Coronary artery (tissue), 2 donors: ENCODE results near the gene SAMD9.

Experiments
- DNase-seq: peaks from one replicate; pipeline ENCODE4 v3.0.0-alpha.2; 2017; ENCODE audit warnings: low spot score
- H3K27ac ChIP-seq, 2 donors: fragments of 200-600 bp; sonication (generic); one replicate each; pipeline ENCODE4 v1.5.1; 2016 to 2019
- H3K4me3 ChIP-seq: fragments of 200-600 bp; sonication (generic); 2 replicates; pipeline ENCODE4 v1.5.1; 2016; ENCODE audit warnings: mild to moderate bottlenecking, moderate library complexity
- CTCF ChIP-seq: fragments of 200-600 bp; sonication (generic); IDR thresholded peaks from one replicate; pipeline ENCODE4 v1.5.1; 2019; ENCODE audit warnings: antibody characterized with exemption

The SAMD9 gene

DNA sequence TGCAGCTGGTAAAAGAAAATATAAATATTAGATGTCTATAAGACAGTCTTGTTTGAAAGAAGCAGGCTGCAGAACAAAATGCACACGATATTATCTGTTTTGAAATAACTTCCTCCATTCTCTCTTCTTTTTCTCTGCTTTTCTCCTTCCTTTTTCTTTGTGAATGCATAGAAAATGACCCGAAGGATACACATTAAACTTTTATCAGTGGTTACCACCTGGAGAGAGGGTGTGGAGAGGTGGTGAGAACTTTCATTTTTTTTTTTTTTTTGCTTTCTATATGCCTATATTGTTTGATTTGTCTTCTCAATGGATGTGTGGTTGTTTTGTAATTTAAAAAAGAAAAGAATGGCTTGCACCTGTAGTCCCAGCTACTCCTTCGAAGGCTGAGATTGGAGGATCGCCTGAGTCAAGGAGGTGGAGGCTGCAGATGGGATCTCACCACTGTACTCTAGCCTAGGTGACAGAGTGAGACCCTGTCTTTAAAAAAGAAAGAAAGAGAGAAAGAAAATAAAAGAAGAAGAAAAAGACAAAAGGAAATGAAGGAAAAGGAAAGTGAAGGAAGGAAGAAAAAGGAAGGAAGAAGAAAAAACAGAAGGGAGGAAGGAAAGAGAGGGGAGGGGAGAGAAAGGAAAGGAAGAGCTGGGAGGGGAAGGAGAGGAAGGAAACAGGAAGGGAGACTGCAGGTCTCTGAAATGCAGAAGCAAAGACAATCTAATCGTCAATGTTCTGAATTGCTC, 64.4 kb downstream of the SAMD9 start:
- Histone ChIP-seq H3K4me3 (no peak overlapping the region), H3K27ac (no peak overlapping the region)
- no peak for DNase-seq
- no peak for TF ChIP-seq CTCF

DNA sequence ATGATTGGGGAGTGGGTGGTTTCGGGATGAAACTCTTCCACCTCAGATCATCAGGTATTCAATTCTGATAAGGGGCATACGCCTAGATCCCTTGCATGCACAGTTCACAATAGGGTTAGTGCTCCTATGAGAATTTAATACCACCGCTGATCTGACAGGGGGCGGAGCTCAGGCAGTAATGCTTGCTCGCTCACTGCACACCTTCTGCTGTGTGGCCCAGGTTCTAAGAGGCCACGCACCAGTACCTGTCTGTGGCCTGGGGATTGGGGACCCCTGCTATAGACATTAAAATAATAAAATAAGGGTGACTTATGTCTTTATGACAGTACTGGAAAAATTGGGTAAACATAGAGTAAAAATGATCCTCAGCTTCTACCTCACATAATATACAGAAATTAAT, 66.1 kb downstream of the SAMD9 start:
- Histone ChIP-seq H3K27ac (no peak overlapping the region), H3K4me3 (no peak overlapping the region)
- no peak for DNase-seq
- TF ChIP-seq CTCF: no peak
